SH-SY5Y (cell line): ENCODE data around the gene APOO.

Experiments used
- GATA2 ChIP-seq: IDR thresholded peaks from 2 replicates; pipeline ENCODE4 v1.6.1; 2011; ENCODE audit warnings: mild to moderate bottlenecking, low read depth, low read length
- GATA3 ChIP-seq: IDR thresholded peaks from 2 replicates; pipeline ENCODE4 v1.6.1; 2011; ENCODE audit warnings: low read depth, mild to moderate bottlenecking, low read length, moderate library complexity

GRCh38 chrX:23815376-23815775 is 92.4 kb downstream of the APOO start:
- TF ChIP-seq GATA2 (no peak), GATA3 (no peak)
